ENCODE results near the gene CDH13.

DNA sequence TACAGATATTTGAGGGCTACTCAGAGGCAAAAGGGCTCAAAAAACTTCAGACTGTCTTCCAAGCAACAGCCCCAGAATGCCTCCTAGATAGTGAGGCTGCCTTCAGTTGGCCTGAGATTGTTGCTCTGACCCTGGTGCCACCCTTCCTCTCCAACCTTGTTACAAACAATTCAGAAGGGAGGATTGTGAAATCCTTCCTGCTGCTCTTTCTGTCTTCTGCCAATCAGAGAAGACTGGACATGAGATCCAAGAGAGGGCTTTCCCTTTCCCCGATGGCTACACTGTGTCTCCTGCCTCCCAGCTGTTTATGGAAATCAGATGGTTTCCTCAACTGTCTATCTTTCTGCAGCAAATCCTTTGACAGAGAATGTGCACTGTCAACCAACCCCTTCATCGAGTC lies 419.9 kb downstream of the CDH13 start:
- TF ChIP-seq, protein P1, sequence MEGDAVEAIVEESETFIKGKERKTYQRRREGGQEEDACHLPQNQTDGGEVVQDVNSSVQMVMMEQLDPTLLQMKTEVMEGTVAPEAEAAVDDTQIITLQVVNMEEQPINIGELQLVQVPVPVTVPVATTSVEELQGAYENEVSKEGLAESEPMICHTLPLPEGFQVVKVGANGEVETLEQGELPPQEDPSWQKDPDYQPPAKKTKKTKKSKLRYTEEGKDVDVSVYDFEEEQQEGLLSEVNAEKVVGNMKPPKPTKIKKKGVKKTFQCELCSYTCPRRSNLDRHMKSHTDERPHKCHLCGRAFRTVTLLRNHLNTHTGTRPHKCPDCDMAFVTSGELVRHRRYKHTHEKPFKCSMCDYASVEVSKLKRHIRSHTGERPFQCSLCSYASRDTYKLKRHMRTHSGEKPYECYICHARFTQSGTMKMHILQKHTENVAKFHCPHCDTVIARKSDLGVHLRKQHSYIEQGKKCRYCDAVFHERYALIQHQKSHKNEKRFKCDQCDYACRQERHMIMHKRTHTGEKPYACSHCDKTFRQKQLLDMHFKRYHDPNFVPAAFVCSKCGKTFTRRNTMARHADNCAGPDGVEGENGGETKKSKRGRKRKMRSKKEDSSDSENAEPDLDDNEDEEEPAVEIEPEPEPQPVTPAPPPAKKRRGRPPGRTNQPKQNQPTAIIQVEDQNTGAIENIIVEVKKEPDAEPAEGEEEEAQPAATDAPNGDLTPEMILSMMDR (conservative IDR thresholded peaks at IDR 0.05; ENCODE audit: low read depth in 2 of 2) = no peak
- TF ChIP-seq CREB1 (CRISPR knock-in tag; IDR thresholded peaks at IDR 0.05; ENCODE audit: low read depth) = no peak
- TF ChIP-seq REST (IDR thresholded peaks at IDR 0.05; ENCODE audit: unreplicated experiment) = no peak
- no peak for TF ChIP-seq POLR2AphosphoS5 (IDR thresholded peaks at IDR 0.05; ENCODE audit: low read depth)
- TF ChIP-seq EZH2 (IDR thresholded peaks at IDR 0.05; ENCODE audit: low read depth, unreplicated experiment) = no peak

All from GM23338 (cell line).